Heart left ventricle (tissue), 13 donors: Measurements from ENCODE around the gene ZNF621.

ENCODE experiments used
- POLR2A ChIP-seq, 2 donors: fragments of 450-650 bp; IDR thresholded peaks; one replicate each; pipeline ENCODE4 v1.6.1; 2017; ENCODE audit warnings: antibody characterized with exemption in 2 of 2, mild to moderate bottlenecking in 2 of 2, moderate library complexity in 2 of 2
- TF ChIP-seq, protein P1 (sequence below), 12 donors: fragments of 200-600 bp; sonication (generic) in 4 of 12; IDR thresholded peaks; one replicate each; pipeline versions ENCODE4 v1.5.0 to v1.8.0; 2018 to 2022; ENCODE audit warnings: antibody characterized with exemption in 12 of 12, mild to moderate bottlenecking in 5 of 12
- donor health status: ischemic (EF 13 %, LVEDD 7.1; RV severe dilation, severe dysfunction).
- donor health status: DM: no; HTN: yes; CAD: no.
- donor health status: DM: no; HTN: no; CAD: no.
- donor health status: ischemic (EF 25% LVEDD 6.9; RV normal size, moderate dysfunction).
- donor health status: ischemic (EF 25% LVEDD 5.7; RV mildly dilated, moderate dysfunction).
- donor health status: ischemic (EF 35%, LVEDD 5.7; RV mildly dilated, moderate dysfunction).
- donor health status: nonischemic (EF 11% LVEDD 7.7; RV severe dilation, severe dysfunction).
- donor health status: DM: yes; HTN: yes; CAD: no.
- donor health status: PGD.
- donor health status: ischemic (EF 29% LVEDD 5.4; RV normal size, mild dysfunction).
- donor health status: nonischemic (EF 23%, LVEDD 6.1; RV moderate dilation, normal function).

DNA sequence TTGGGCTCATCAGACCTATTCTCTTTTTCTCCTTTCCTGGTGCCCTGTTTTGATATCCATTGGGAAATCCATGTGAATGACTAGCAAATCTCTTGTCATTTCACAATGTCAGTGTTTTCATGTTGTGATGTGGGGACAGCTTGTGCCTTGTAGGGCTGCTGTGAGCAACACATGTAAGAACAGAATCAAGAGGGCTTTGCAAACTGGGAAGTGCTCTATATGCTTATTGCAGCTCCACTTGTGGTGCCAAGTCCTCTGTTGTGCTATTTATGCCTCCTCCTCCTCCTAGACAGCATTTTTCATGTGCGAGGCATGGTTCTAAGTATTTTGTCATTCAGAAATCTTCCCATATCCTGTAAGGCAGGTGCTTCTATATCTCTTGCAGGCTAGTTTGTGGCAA lies 56.4 kb downstream of the ZNF621 start:
- TF ChIP-seq, protein P1, sequence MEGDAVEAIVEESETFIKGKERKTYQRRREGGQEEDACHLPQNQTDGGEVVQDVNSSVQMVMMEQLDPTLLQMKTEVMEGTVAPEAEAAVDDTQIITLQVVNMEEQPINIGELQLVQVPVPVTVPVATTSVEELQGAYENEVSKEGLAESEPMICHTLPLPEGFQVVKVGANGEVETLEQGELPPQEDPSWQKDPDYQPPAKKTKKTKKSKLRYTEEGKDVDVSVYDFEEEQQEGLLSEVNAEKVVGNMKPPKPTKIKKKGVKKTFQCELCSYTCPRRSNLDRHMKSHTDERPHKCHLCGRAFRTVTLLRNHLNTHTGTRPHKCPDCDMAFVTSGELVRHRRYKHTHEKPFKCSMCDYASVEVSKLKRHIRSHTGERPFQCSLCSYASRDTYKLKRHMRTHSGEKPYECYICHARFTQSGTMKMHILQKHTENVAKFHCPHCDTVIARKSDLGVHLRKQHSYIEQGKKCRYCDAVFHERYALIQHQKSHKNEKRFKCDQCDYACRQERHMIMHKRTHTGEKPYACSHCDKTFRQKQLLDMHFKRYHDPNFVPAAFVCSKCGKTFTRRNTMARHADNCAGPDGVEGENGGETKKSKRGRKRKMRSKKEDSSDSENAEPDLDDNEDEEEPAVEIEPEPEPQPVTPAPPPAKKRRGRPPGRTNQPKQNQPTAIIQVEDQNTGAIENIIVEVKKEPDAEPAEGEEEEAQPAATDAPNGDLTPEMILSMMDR (IDR thresholded peaks at IDR 0.05), result no peak
- TF ChIP-seq POLR2A (IDR thresholded peaks at IDR 0.05), result no peak
